ENCODE data around the gene TAGLN. TPM values are rescaled to one million over a fixed set of nuclear protein-coding genes. Genes with fewer than 3 reads are reported as not detected.

Gene TAGLN
- polyA plus RNA-seq, 3 donors: 3.6 to 113 (median 4.0) TPM

DNA sequence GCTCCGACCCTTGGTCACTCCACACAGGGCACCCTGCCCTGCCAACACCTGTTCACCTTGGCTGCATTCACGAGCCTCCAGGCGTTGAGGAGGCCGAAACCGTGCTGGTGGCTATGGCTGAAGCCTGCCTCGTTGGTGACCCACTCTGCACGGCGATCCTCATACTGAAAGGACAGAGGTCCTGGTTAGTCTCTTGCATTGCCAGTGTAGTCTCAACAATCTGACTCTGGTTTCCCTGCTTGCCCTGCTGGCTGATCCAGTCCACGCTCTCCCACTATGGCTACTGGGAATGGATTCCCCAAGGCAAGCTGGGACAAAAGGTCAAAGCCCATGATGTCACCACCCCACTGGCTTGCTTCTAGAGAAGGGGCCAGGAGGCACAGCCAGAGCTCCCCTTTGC lies 19.8 kb downstream of the TAGLN start:
- intact Hi-C loops (cut with micrococcal nuclease): no loop called here
- Histone ChIP-seq H3K27ac (ENCODE audit: low read depth in 1 of 2, low read length in 2 of 2) (no peak overlapping the region), H3K9me3 (replicated peaks in 1 of 2; ENCODE audit: control insufficient read depth in 1 of 2, insufficient read depth in 1 of 2, low read length in 2 of 2) (no peaks in the 10 kb centered on the region), H3K4me2 (replicated peaks; ENCODE audit: extremely low read depth, low read length, poor library complexity, severe bottlenecking) (no peak overlapping the region), H3K9ac (ENCODE audit: insufficient read depth, low read length, poor library complexity, severe bottlenecking) (no peak overlapping the region), H3K79me2 (ENCODE audit: insufficient read depth, low read length) (no peaks in the 10 kb centered on the region), H4K20me1 (ENCODE audit: insufficient read depth, low read length) (no peaks in the 10 kb centered on the region), H3K36me3 (replicated peaks in 1 of 2; ENCODE audit: control insufficient read depth in 1 of 2, insufficient read depth in 2 of 2, low read length in 2 of 2) (peaks cover 91 to 96% of the 10 kb centered on the region in 2 donors), H2AFZ (ENCODE audit: insufficient read depth, low read depth, low read length, poor library complexity, severe bottlenecking) (no peak overlapping the region), H3K4me1 (ENCODE audit: control insufficient read depth in 1 of 2, insufficient read depth in 2 of 2, low read length in 2 of 2) (peaks cover 0 to 3% of the 10 kb centered on the region in 2 donors), H3K4me3 (replicated peaks in 1 of 3; ENCODE audit: low read depth in 2 of 3, low read length in 3 of 3) (no peak overlapping the region), H3K27me3 (ENCODE audit: control insufficient read depth in 2 of 2, insufficient read depth in 2 of 2, low read length in 2 of 2) (no peaks in the 10 kb centered on the region)
- TF ChIP-seq, protein P1, sequence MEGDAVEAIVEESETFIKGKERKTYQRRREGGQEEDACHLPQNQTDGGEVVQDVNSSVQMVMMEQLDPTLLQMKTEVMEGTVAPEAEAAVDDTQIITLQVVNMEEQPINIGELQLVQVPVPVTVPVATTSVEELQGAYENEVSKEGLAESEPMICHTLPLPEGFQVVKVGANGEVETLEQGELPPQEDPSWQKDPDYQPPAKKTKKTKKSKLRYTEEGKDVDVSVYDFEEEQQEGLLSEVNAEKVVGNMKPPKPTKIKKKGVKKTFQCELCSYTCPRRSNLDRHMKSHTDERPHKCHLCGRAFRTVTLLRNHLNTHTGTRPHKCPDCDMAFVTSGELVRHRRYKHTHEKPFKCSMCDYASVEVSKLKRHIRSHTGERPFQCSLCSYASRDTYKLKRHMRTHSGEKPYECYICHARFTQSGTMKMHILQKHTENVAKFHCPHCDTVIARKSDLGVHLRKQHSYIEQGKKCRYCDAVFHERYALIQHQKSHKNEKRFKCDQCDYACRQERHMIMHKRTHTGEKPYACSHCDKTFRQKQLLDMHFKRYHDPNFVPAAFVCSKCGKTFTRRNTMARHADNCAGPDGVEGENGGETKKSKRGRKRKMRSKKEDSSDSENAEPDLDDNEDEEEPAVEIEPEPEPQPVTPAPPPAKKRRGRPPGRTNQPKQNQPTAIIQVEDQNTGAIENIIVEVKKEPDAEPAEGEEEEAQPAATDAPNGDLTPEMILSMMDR (IDR thresholded peaks at IDR 0.05): no peak
- Mint-ChIP-seq H3K9me3 (no peaks in the 10 kb centered on the region), H3K4me1 (peaks cover 6% of the 10 kb centered on the region), H3K36me3 (peaks cover 82 to 96% of the 10 kb centered on the region in 2 donors), H3K4me3 (no peak overlapping the region), H3K27ac (peak overlapping the region in 2 of 7 donors; percentile 19 to 46), H3K27me3 (ENCODE audit: low read depth in 3 of 3) (peaks cover 0 to 2% (median 0%) of the 10 kb centered on the region in 3 donors)
- WGBS (ENCODE audit: insufficient coverage): 97% methylated on average over 8 of the region's 9 CpGs
- no peak for DNase-seq

DNA sequence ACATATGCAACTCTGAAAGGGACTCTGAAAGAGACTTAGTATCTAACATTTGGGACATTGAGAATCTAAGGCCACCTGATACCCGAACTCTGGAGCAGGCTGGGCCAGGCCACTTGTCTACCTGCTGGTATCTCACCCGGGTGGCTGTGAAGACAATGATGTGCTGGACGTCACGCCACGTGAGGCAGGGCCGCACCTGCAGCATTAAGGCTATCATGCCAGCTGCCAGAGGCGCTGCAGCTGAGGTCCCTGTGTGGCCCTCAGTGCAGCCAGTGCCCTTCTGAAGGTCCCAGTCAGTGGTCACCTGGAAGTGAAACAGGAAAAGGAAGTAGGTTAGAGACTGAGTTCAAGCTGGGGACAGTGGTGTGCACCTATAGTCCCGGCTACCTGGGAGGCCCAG lies 20.3 kb downstream of the TAGLN start:
- WGBS (ENCODE audit: insufficient coverage): 98% methylated on average over 7 of the region's 8 CpGs
- peaks cover 82 to 96% of the 10 kb centered on the region in 2 donors for H3K36me3 Mint-ChIP-seq
- H3K4me1 ChIP-seq (ENCODE audit: control insufficient read depth in 1 of 2, insufficient read depth in 2 of 2, low read length in 2 of 2): peaks cover 0 to 3% of the 10 kb centered on the region in 2 donors

More for the DNA sequence above, 20.3 kb downstream of the TAGLN start:
- H3K4me3 Mint-ChIP-seq: no peak overlapping the region
- H3K27ac Mint-ChIP-seq: no peak overlapping the region
- H3K27ac ChIP-seq (ENCODE audit: low read depth in 1 of 2, low read length in 2 of 2): no peak overlapping the region
- H3K4me1 Mint-ChIP-seq: peaks cover 6% of the 10 kb centered on the region
- H3K27me3 ChIP-seq (ENCODE audit: control insufficient read depth in 2 of 2, insufficient read depth in 2 of 2, low read length in 2 of 2): no peaks in the 10 kb centered on the region
- no peak overlapping the region for H3K4me3 ChIP-seq (replicated peaks in 1 of 3; ENCODE audit: low read depth in 2 of 3, low read length in 3 of 3)
- no peak overlapping the region for H2AFZ ChIP-seq (ENCODE audit: insufficient read depth, low read depth, low read length, poor library complexity, severe bottlenecking)
- intact Hi-C loops (cut with micrococcal nuclease): no loop called here
- H3K36me3 ChIP-seq (replicated peaks in 1 of 2; ENCODE audit: control insufficient read depth in 1 of 2, insufficient read depth in 2 of 2, low read length in 2 of 2): peaks cover 91 to 96% of the 10 kb centered on the region in 2 donors
- TF ChIP-seq, protein P1 (IDR thresholded peaks at IDR 0.05): no peak
- no peaks in the 10 kb centered on the region for H4K20me1 ChIP-seq (ENCODE audit: insufficient read depth, low read length)
- H3K79me2 ChIP-seq (ENCODE audit: insufficient read depth, low read length): no peaks in the 10 kb centered on the region
- DNase-seq: no peak
- H3K4me2 ChIP-seq (replicated peaks; ENCODE audit: extremely low read depth, low read length, poor library complexity, severe bottlenecking): no peak overlapping the region
- H3K9ac ChIP-seq (ENCODE audit: insufficient read depth, low read length, poor library complexity, severe bottlenecking): no peak overlapping the region
- no peaks in the 10 kb centered on the region for H3K9me3 Mint-ChIP-seq
- no peaks in the 10 kb centered on the region for H3K27me3 Mint-ChIP-seq (ENCODE audit: low read depth in 3 of 3)
- H3K9me3 ChIP-seq (replicated peaks in 1 of 2; ENCODE audit: control insufficient read depth in 1 of 2, insufficient read depth in 1 of 2, low read length in 2 of 2): no peaks in the 10 kb centered on the region

Measured in CD14-positive monocyte (primary cell).